Osteocyte (in vitro differentiated cells): ENCODE results near the gene ENOSF1. TPM values are rescaled to one million over a fixed set of nuclear protein-coding genes. Genes with fewer than 3 reads are reported as not detected.

Experiments
- DNase-seq: peaks from one replicate; pipeline ENCODE4 v3.0.0; 2021; ENCODE audit warnings: mixed read lengths; ENCODE audit not compliant: unreplicated experiment; ENCODE audit errors: extremely low spot score
- H3K27ac Mint-ChIP-seq: one replicate; pipeline ENCODE4 v1.8.0; 2021; ENCODE audit warnings: mild to moderate bottlenecking, mixed read lengths; ENCODE audit not compliant: unreplicated experiment
- H3K27me3 Mint-ChIP-seq: one replicate; pipeline ENCODE4 v1.8.0; 2021; ENCODE audit warnings: mixed read lengths; ENCODE audit not compliant: unreplicated experiment
- H3K36me3 Mint-ChIP-seq: one replicate; pipeline ENCODE4 v1.8.0; 2021; ENCODE audit warnings: mixed read lengths; ENCODE audit not compliant: unreplicated experiment
- H3K4me1 Mint-ChIP-seq: one replicate; pipeline ENCODE4 v1.8.0; 2021; ENCODE audit warnings: mixed read lengths; ENCODE audit not compliant: unreplicated experiment
- H3K4me3 Mint-ChIP-seq: one replicate; pipeline ENCODE4 v1.8.0; 2021; ENCODE audit warnings: mild to moderate bottlenecking, moderate library complexity, mixed read lengths; ENCODE audit not compliant: unreplicated experiment
- H3K9me3 Mint-ChIP-seq: one replicate; pipeline ENCODE4 v1.8.0; 2021; ENCODE audit warnings: mixed read lengths; ENCODE audit not compliant: unreplicated experiment
- CTCF ChIP-seq: fragments of 200-600 bp; sonication (generic); IDR thresholded peaks from 2 replicates; pipeline ENCODE4 v1.5.0; 2021; ENCODE audit warnings: antibody characterized with exemption, mild to moderate bottlenecking, moderate library complexity
- total RNA-seq: library from RNA; stranded (reverse); gene quantifications from 2 replicates; pipeline ENCODE4 v1.2.1, GENCODE V29; 2021

The ENOSF1 gene
- total RNA-seq, 1 donor from 2014 or later: 22.3 TPM

DNA sequence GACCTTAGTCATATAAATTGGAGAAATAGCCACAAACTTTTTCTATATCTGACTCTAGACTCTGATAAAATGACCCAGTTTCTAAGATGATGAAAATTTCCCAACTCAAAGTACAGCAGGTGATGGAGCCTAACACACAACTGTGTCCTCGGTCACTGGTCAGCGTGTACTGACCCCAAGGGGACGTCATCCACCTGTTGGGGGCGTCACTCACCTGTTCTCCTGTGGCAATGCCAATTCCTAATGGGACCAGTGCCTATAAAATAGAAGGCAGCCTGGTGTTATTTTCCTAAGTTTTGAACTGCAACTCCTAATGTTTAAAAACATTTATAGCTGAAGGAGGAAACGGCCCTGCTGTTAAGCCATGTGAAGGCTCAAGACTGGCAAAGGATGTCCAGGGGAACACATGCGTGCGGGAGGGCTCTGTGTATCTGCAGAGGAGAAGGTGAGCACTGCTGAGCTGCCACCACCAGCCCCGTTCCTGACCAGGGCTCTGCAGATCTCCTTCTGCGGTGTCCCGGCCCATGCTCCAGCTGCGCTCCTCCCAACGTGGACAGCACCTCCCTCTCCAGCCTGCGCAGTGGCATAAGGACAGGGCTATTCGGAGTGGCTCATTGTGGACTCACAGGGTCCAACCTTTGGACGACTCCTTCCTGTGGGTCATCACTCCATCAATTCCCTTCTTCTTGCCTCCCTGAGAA, 33.8 kb downstream of the ENOSF1 start:
- Mint-ChIP-seq H3K4me1 (peaks cover 5% of the 10 kb centered on the region), H3K36me3 (peaks cover 11% of the 10 kb centered on the region), H3K27ac (no peak overlapping the region), H3K4me3 (no peak overlapping the region), H3K27me3 (no peaks in the 10 kb centered on the region), H3K9me3 (no peaks in the 10 kb centered on the region)
- no peak for TF ChIP-seq CTCF
- DNase-seq: no peak

- Mint-ChIP-seq H3K27me3 (no peaks in the 10 kb centered on the region), H3K4me3 (no peak overlapping the region), H3K27ac (no peak overlapping the region), H3K9me3 (no peaks in the 10 kb centered on the region), H3K4me1 (no peaks in the 10 kb centered on the region), H3K36me3 (peaks cover 11% of the 10 kb centered on the region)
- DNase-seq: no peak
- no peak for TF ChIP-seq CTCF
These were observed 34.5 kb downstream of the ENOSF1 start for GRCh38 chr18:677951-678381.

- no peaks in the 10 kb centered on the region for H3K9me3 Mint-ChIP-seq
These were observed 35.3 kb downstream of the ENOSF1 start for GRCh38 chr18:677145-677544.

DNA sequence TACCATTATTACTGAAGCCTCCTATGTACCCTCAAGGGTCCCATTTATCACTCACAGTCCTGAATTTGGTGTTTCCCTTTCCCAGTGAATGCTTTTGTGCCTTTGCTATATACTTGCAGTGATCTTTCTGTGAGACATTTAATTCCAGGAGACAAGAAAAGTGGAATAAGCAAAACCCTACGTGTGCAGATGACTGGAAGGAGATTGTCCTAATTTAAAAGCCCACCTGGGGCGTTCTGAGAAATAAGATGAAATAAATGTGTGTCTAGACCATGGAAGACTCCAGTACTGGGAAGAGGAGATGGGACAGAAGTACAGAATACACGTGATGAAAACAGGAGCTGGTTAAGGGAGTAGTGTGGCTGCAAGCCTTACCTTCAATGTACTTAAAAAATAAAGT, 35.7 kb downstream of the ENOSF1 start:
- Mint-ChIP-seq H3K4me1 (no peaks in the 10 kb centered on the region), H3K9me3 (no peaks in the 10 kb centered on the region), H3K36me3 (peaks cover 11% of the 10 kb centered on the region), H3K27me3 (no peaks in the 10 kb centered on the region), H3K4me3 (no peak overlapping the region), H3K27ac (no peak overlapping the region)
- TF ChIP-seq CTCF: no peak
- DNase-seq: no peak

More at GRCh38 chr18:677145-677544, 35.3 kb downstream of the ENOSF1 start:
- H3K4me3 Mint-ChIP-seq: no peak overlapping the region
- no peak for DNase-seq
- H3K27ac Mint-ChIP-seq: no peak overlapping the region
- no peak for TF ChIP-seq CTCF
- peaks cover 11% of the 10 kb centered on the region for H3K36me3 Mint-ChIP-seq
- no peaks in the 10 kb centered on the region for H3K4me1 Mint-ChIP-seq
- no peaks in the 10 kb centered on the region for H3K27me3 Mint-ChIP-seq

- Mint-ChIP-seq H3K4me3 (no peak overlapping the region), H3K27ac (no peak overlapping the region), H3K9me3 (no peaks in the 10 kb centered on the region), H3K4me1 (no peaks in the 10 kb centered on the region), H3K36me3 (peaks cover 12% of the 10 kb centered on the region), H3K27me3 (no peaks in the 10 kb centered on the region)
- TF ChIP-seq CTCF: no peak
- no peak for DNase-seq
These were observed 36.4 kb downstream of the ENOSF1 start for GRCh38 chr18:676069-676468.
